ENCODE results near the gene RNF114. TPM values are rescaled to one million over a fixed set of nuclear protein-coding genes. Genes with fewer than 3 reads are reported as not detected.
"Not testable (repeated sequence)": the region's sequence is repeated elsewhere in the genome, so short reads cannot be mapped to it uniquely, and the experiment has no call there.

The RNF114 gene
- total RNA-seq, 1 donor from 2014 or later, result 54.5 TPM

- Mint-ChIP-seq H3K27me3 (ENCODE audit: low read depth) (no peaks in the 10 kb centered on the region), H3K9me3 (no peaks in the 10 kb centered on the region), H3K27ac (no peak overlapping the region), H3K36me3 (peaks cover 50% of the 10 kb centered on the region), H3K4me3 (no peak overlapping the region), H3K4me1 (no peaks in the 10 kb centered on the region)
- TF ChIP-seq, protein P1, sequence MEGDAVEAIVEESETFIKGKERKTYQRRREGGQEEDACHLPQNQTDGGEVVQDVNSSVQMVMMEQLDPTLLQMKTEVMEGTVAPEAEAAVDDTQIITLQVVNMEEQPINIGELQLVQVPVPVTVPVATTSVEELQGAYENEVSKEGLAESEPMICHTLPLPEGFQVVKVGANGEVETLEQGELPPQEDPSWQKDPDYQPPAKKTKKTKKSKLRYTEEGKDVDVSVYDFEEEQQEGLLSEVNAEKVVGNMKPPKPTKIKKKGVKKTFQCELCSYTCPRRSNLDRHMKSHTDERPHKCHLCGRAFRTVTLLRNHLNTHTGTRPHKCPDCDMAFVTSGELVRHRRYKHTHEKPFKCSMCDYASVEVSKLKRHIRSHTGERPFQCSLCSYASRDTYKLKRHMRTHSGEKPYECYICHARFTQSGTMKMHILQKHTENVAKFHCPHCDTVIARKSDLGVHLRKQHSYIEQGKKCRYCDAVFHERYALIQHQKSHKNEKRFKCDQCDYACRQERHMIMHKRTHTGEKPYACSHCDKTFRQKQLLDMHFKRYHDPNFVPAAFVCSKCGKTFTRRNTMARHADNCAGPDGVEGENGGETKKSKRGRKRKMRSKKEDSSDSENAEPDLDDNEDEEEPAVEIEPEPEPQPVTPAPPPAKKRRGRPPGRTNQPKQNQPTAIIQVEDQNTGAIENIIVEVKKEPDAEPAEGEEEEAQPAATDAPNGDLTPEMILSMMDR (IDR thresholded peaks at IDR 0.05; ENCODE audit: unreplicated experiment), result no peak
- DNase-seq (ENCODE audit: low spot score in 2 of 2, unreplicated experiment in 2 of 2), result no peak
These were observed 12.0 kb downstream of the RNF114 start for GRCh38 chr20:49948178-49948577.

GRCh38 chr20:49948809-49949507 is 12.8 kb downstream of the RNF114 start:
- peaks cover 50% of the 10 kb centered on the region for H3K36me3 Mint-ChIP-seq
- no peaks in the 10 kb centered on the region for H3K9me3 Mint-ChIP-seq
- H3K27me3 Mint-ChIP-seq (ENCODE audit: low read depth), result no peaks in the 10 kb centered on the region
- TF ChIP-seq, protein P1 (IDR thresholded peaks at IDR 0.05; ENCODE audit: unreplicated experiment), result no peak
- H3K4me1 Mint-ChIP-seq, result no peaks in the 10 kb centered on the region
- no peak overlapping the region for H3K27ac Mint-ChIP-seq
- no peak overlapping the region for H3K4me3 Mint-ChIP-seq
- DNase-seq (ENCODE audit: low spot score in 2 of 2, unreplicated experiment in 2 of 2), result no peak

- no peak for DNase-seq (ENCODE audit: low spot score in 2 of 2, unreplicated experiment in 2 of 2)
- Mint-ChIP-seq H3K4me1 (no peaks in the 10 kb centered on the region), H3K36me3 (peaks cover 50% of the 10 kb centered on the region), H3K27me3 (ENCODE audit: low read depth) (no peaks in the 10 kb centered on the region), H3K9me3 (no peaks in the 10 kb centered on the region), H3K4me3 (no peak overlapping the region), H3K27ac (no peak overlapping the region)
- TF ChIP-seq, protein P1 (IDR thresholded peaks at IDR 0.05; ENCODE audit: unreplicated experiment), result no peak
These were observed 15.0 kb downstream of the RNF114 start for GRCh38 chr20:49951151-49951550.

DNA sequence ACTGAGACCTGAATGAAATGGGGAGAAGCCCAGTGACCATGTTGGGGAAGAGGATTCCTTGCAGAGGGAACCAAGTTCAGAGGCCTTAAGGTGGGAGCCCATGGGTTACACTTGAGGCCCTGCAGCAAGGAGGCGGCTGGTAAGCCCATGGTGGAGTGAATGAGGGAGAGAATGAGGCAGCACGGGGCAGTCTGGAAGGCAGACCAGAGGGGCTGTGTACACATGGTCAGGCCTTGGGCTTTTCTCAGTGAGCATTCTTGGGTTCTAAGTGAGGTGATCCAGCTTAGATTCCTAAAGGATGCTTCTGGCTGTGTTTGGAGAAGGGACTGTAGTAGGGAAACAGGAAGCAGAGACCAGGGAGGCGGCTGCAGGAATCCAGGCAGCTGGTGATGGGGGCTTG is 19.0 kb downstream of the RNF114 start:
- DNase-seq (ENCODE audit: low spot score in 2 of 2, unreplicated experiment in 2 of 2), result no peak
- TF ChIP-seq, protein P1 (IDR thresholded peaks at IDR 0.05; ENCODE audit: unreplicated experiment), result no peak
- Mint-ChIP-seq H3K36me3 (peaks cover 48% of the 10 kb centered on the region), H3K27me3 (ENCODE audit: low read depth) (no peaks in the 10 kb centered on the region), H3K4me1 (no peaks in the 10 kb centered on the region), H3K27ac (no peak overlapping the region), H3K9me3 (no peaks in the 10 kb centered on the region), H3K4me3 (no peak overlapping the region)

GRCh38 chr20:49955830-49956396 is 19.7 kb downstream of the RNF114 start:
- H3K9me3 Mint-ChIP-seq; H3K27ac Mint-ChIP-seq; DNase-seq (ENCODE audit: low spot score in 2 of 2, unreplicated experiment in 2 of 2); H3K4me3 Mint-ChIP-seq; H3K4me1 Mint-ChIP-seq; H3K27me3 Mint-ChIP-seq (ENCODE audit: low read depth): not testable (repeated sequence)
- peaks cover 46% of the 10 kb centered on the region for H3K36me3 Mint-ChIP-seq

- no peak for DNase-seq (ENCODE audit: low spot score in 2 of 2, unreplicated experiment in 2 of 2)
- H3K4me3 Mint-ChIP-seq, result no peak overlapping the region
- H3K9me3 Mint-ChIP-seq, result no peaks in the 10 kb centered on the region
- TF ChIP-seq, protein P1 (IDR thresholded peaks at IDR 0.05; ENCODE audit: unreplicated experiment), result no peak
- no peaks in the 10 kb centered on the region for H3K4me1 Mint-ChIP-seq
- peaks cover 46% of the 10 kb centered on the region for H3K36me3 Mint-ChIP-seq
- H3K27ac Mint-ChIP-seq, result no peak overlapping the region
- H3K27me3 Mint-ChIP-seq (ENCODE audit: low read depth), result no peaks in the 10 kb centered on the region
These were observed 20.5 kb downstream of the RNF114 start for GRCh38 chr20:49956689-49957088.

GRCh38 chr20:49957089-49957938 is 21.1 kb downstream of the RNF114 start:
- H3K27me3 Mint-ChIP-seq (ENCODE audit: low read depth); H3K9me3 Mint-ChIP-seq; H3K27ac Mint-ChIP-seq; H3K4me3 Mint-ChIP-seq; DNase-seq (ENCODE audit: low spot score in 2 of 2, unreplicated experiment in 2 of 2); H3K4me1 Mint-ChIP-seq: not testable (repeated sequence)
- peaks cover 43% of the 10 kb centered on the region for H3K36me3 Mint-ChIP-seq
